HG02938 (cell line): Measurements from ENCODE around the gene TXNDC12.

Source experiments
- ATAC-seq: cut with Tn5 transposase; IDR thresholded peaks from one replicate; pipeline ENCODE4 v1.9.1; 2021; ENCODE audit warnings: mild to moderate bottlenecking, moderate library complexity; ENCODE audit not compliant: unreplicated experiment

The TXNDC12 gene

DNA sequence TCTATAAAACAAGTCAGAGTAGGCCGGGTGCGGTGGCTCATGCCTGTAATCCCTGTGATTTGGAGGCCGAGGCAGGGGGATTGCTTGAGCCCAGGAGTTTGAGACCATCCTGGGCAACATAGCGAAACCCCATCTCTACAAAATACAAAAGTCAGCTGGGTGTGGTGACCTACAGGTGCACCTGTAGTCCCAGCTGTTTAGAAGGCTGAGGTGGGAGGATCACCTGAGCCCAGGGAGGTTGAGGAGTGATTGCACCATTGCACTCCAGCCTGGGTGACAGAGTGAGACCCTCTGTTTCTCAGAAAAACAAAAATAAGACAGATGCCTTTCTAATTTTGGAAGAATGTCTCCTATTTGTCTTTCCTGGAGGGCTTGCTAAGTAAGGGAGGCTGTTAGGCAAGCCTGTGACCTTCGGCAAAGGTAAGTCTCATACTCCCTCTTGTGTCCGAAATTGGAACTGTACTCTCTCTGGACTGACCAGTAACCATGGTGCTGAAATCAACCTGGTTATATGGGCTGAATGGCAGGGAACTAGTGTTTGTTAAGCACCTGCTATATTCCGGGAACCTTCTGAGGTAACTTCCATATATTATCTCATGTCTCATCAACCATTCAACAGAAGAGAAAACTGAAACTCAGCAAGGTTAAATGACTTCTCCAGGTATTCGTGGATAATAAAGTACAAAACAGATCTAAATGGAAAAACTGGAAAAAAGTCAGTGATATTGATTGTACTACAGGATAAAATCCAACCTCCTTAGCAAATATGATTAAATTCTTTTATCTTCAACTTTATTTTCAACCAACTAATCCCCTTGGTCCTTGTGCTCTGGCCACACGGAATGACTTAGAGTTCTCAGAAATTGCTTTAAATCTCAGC, 52.7 kb downstream of the TXNDC12 start:
- no peak for ATAC-seq

- ATAC-seq = no peak
Measured at GRCh38 chr1:51998701-51999100, 56.3 kb downstream of the TXNDC12 start.

DNA sequence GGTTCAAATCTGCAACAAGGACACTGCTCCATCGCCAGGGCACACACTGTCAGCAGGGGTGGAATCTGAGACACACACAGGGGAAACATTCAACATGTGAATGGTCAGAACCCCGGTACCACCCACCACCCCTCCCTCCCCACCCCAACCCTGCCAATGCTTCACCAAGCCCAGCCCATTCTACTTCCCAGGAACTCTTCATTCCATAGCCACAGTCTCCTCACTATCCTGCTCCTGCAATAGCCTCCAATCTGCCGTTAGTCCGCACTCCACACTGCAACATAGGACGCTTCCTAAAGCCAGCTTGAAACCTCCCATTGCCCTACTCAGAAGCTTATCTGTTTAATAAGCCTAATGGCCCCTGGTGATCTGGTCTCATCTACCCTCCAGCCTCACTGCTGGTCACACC, 57.0 kb downstream of the TXNDC12 start:
- no peak for ATAC-seq

DNA sequence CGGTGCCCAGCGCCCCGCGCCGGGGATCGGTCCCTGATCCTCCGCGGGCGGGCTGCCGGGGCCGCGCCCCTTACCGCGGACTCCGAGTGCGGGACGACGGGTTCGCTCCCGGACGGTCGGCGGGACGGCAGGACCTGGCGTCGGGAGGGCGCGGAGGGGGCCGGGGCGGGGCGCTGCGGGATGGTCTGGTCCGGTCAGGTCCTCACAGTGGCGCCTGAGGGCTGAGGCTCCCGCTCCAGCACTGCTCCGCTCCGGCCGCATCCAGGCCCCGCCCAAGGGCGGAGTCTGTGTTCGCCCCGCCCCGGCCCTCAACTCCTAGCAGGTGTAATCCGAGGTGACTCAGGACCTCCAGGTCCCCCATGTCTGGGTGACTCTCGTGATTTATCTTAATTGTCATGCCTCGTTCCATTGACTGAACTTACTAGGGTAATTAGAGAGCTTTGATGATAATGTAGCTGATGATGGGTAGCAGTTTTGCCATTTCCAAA, 64.5 kb downstream of the TXNDC12 start, which contains the start of gene RAB3B:
Gene RAB3B (minus strand): TSS at position 223 of the 488 bp plus-strand sequence. CDS start 13,583 bp downstream, outside the sequence.
- peak; percentile 75 for ATAC-seq

- ATAC-seq = no peak
Measured at GRCh38 chr1:51989582-51990477, 65.2 kb downstream of the TXNDC12 start.

GRCh38 chr1:51988254-51988653, 66.7 kb downstream of the TXNDC12 start:
- ATAC-seq = no peak

GRCh38 chr1:51986718-51987117, 68.3 kb downstream of the TXNDC12 start:
- no peak for ATAC-seq

DNA sequence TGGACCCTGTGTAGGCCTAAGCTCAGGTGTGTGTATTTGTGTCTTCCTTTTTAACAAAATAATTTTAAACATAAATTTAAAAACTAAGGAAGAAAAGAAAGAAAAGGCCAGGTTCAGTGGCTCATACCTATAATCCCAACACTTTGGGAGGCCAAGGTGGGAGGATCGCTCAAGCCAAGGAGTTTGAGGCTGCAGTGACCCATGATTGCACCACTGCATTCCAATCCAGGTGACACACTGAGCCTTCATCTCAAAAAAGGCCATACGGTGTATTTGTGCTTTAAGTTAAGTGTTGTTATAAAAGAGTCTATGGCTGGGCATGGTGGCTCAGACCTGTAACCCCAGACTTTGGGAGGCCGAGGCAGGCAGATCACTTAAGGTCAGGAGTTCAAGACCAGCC, 72.8 kb downstream of the TXNDC12 start:
- ATAC-seq = no peak

DNA sequence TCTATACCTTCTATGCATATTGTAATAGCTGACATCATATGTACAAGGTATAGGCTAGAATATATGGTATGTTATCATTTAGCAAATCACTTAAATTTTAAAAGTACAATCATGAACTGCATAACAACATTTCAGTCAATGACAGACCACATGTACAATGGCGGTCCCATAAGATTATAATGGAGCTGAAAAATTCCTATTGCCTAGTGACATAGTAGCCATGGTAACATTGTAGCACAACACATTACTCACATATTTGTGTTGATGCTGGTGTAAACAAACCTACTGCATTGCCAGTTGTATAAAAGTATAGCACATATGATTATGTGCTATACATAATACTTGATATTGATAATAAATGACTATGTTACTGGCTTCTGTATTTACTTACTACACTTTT, 73.4 kb downstream of the TXNDC12 start:
- no peak for ATAC-seq

GRCh38 chr1:51978099-51978498, 76.9 kb downstream of the TXNDC12 start:
- no peak for ATAC-seq

- ATAC-seq = no peak
Measured at GRCh38 chr1:51976846-51977602, 78.0 kb downstream of the TXNDC12 start.

GRCh38 chr1:51973587-51974474, 81.2 kb downstream of the TXNDC12 start:
- no peak for ATAC-seq
